Measurements from ENCODE around the gene EXOC2.

GRCh38 chr6:705047-705446, 12.1 kb upstream of the EXOC2 start:
- TF ChIP-seq POLR2A (IDR thresholded peaks at IDR 0.05) (no peak), CTCF (IDR thresholded peaks at IDR 0.05) (no peak), POLR2AphosphoS5 (IDR thresholded peaks at IDR 0.05) (no peak)
